ENCODE results near the gene PITPNM3.
"Not testable (repeated sequence)": the region's sequence is repeated elsewhere in the genome, so short reads cannot be mapped to it uniquely, and the experiment has no call there.

PITPNM3 gene

DNA sequence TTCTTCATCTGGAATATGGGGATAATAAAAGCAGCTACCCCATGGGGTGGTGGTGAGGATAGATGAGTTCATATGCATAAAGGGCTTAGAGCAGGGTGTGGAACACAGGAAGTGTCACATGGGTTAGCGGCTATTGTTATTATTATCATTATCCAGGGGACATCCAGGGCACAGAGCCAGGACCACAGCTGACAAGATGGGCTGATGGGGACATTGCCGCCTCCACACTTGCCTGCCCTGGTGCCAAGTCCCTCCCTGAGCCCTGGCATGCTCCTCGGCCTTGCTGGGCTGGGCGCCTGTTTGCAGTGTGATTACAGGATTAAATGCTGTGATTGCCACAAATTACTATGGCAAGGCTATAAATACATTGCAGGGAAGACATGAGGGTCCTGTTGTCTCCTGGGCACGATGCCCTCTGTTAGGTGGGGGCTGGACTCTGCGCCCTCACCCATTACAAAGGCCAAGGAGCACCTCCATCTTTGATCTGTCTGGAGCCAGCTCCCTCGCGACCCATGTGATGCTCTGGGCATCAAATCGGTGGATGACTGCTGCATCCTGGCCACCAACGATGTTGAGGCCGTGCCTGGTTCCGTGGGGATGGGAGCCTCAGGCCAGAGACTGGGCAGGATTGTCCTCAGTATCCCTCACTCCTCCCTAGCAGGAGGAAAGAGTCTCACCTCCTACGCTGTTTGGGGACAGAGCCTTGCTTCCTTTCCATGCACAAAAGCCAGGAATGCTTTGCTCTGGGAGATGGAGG lies 68.9 kb downstream of the PITPNM3 start:
- Histone ChIP-seq H2AFZ (no peak overlapping the region), H3K27me3 (ENCODE audit: control insufficient read depth, insufficient read depth, low read length) (no peaks in the 10 kb centered on the region), H3K36me3 (ENCODE audit: control insufficient read depth, insufficient read depth, low read length) (no peaks in the 10 kb centered on the region), H3K4me3 (ENCODE audit: low read depth, low read length) (no peak overlapping the region), H3K27ac (no peak overlapping the region), H3K79me2 (no peaks in the 10 kb centered on the region), H3K9ac (no peak overlapping the region), H3K9me3 (ENCODE audit: control insufficient read depth, low read length) (no peaks in the 10 kb centered on the region), H3K4me2 (ENCODE audit: low read length) (no peak overlapping the region), H3K4me1 (no peaks in the 10 kb centered on the region)
- no peak for TF ChIP-seq CTCF (IDR thresholded peaks at IDR 0.05)

DNA sequence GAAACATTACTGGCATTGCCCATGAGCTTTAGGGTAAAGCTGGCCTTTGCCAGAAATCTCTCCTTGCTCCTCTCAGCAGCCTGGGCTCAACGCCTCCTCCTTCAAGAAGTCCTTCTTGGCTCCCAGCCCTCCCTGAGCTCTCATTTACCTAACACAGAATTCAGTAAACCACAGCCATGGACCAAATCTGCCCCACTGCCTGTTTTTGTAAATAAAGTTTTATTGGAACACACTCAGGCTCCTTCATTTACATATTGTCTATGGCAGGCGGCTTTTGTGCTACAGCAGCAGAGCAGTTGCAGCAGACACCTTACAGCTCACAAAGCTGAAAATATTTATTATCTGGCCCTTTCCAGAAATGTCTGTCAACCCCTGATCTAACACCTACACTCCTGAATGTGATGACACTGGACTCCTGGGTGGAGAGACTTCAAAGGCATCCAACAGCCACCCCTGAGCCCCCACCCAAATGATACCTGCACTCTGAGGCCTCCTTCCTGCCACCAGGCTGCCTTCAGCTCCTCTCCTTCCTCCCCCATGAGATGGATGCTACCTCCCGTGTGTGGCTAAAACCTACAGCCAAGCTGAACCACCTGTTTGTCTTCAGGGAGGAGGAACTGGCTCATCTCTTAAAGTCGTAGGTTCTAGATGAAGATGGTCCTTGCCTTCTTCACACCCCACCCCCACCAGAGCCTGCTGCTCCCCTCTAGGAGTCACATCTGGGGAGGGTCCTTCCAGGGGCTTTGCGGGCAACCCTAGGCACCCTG lies 70.5 kb downstream of the PITPNM3 start:
- H3K4me1 ChIP-seq: no peaks in the 10 kb centered on the region
- H3K9me3 ChIP-seq (ENCODE audit: control insufficient read depth, low read length): no peaks in the 10 kb centered on the region
- H3K27me3 ChIP-seq (ENCODE audit: control insufficient read depth, insufficient read depth, low read length): no peaks in the 10 kb centered on the region
- H3K27ac ChIP-seq: no peak overlapping the region
- no peak overlapping the region for H3K4me3 ChIP-seq (ENCODE audit: low read depth, low read length)
- no peak overlapping the region for H3K4me2 ChIP-seq (ENCODE audit: low read length)
- no peaks in the 10 kb centered on the region for H3K79me2 ChIP-seq
- no peak overlapping the region for H2AFZ ChIP-seq
- H3K9ac ChIP-seq: no peak overlapping the region
- H3K36me3 ChIP-seq (ENCODE audit: control insufficient read depth, insufficient read depth, low read length): no peaks in the 10 kb centered on the region
- TF ChIP-seq CTCF (IDR thresholded peaks at IDR 0.05): no peak

DNA sequence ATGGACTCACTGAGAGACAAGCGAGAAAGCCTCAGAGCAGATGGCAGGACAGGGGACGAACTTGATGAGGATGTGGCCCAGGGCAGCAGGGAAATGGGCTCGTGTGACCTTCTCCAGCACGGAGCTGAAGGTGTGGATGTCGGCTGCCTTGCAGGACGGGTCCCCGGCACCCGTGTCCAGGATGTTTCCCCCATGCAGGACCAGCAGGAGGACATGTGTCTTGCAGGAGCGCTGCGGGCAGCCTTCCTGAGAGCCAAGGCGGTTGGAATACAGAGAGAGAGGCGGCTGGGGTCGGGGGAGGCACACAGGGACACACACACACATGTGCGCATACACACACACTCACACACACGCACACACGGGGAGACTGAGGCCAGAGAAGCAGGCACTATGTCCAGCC lies 72.8 kb downstream of the PITPNM3 start:
- Histone ChIP-seq H3K9ac (no peak overlapping the region), H3K27me3 (ENCODE audit: control insufficient read depth, insufficient read depth, low read length) (no peaks in the 10 kb centered on the region), H3K4me1 (no peaks in the 10 kb centered on the region), H3K27ac (no peak overlapping the region), H2AFZ (no peak overlapping the region), H3K4me3 (ENCODE audit: low read depth, low read length) (no peak overlapping the region), H3K4me2 (ENCODE audit: low read length) (no peak overlapping the region), H3K36me3 (ENCODE audit: control insufficient read depth, insufficient read depth, low read length) (no peaks in the 10 kb centered on the region), H3K9me3 (ENCODE audit: control insufficient read depth, low read length) (no peaks in the 10 kb centered on the region), H3K79me2 (no peaks in the 10 kb centered on the region)
- no peak for TF ChIP-seq CTCF (IDR thresholded peaks at IDR 0.05)

DNA sequence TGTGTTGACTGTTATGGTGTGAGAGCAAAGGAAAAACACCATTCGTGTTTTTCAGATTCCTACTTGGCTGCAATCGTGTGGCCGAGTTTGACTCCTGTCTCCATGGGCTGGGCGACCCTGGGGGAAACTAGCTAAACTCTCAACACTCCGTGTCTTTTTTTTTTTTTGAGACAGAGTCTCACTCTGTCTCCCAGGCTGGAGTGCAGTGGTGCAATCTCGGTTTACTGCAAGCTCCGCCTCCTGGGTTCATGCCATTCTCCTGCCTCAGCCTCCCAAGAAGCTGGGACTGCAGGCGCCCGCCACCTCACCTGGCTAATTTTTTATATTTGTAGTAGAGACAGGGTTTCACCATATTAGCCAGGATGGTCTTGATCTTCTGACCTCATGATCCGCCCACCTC lies 73.6 kb downstream of the PITPNM3 start:
- not testable (repeated sequence) for H3K4me2 ChIP-seq (ENCODE audit: low read length); H3K27me3 ChIP-seq (ENCODE audit: control insufficient read depth, insufficient read depth, low read length); H3K4me1 ChIP-seq; H3K9me3 ChIP-seq (ENCODE audit: control insufficient read depth, low read length); H3K4me3 ChIP-seq (ENCODE audit: low read depth, low read length); H2AFZ ChIP-seq; H3K9ac ChIP-seq; H3K27ac ChIP-seq; H3K79me2 ChIP-seq; H3K36me3 ChIP-seq (ENCODE audit: control insufficient read depth, insufficient read depth, low read length)

DNA sequence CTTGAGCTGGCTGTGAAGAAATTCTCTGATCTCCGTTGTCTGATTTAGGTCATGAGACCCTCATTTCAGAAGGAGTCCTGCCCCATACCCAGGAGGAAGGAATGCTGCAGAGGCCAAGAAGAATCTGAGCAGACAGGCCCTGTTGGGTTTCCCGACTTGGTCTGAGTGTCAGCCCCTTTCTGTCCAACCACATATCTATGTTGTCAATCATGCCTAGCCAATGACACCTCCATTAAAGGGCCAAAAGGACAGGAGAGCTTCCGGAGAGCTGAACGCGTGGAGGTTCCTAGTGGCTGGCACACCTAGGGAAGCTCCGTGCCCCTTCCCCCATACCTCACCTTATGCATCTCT lies 74.3 kb downstream of the PITPNM3 start:
- Histone ChIP-seq H3K4me2 (ENCODE audit: low read length) (no peak overlapping the region), H3K9me3 (ENCODE audit: control insufficient read depth, low read length) (no peaks in the 10 kb centered on the region)
- TF ChIP-seq CTCF (IDR thresholded peaks at IDR 0.05): no peak

More for the DNA sequence above, 74.3 kb downstream of the PITPNM3 start:
- no peaks in the 10 kb centered on the region for H3K27me3 ChIP-seq (ENCODE audit: control insufficient read depth, insufficient read depth, low read length)
- H2AFZ ChIP-seq: no peak overlapping the region
- no peak overlapping the region for H3K27ac ChIP-seq
- no peaks in the 10 kb centered on the region for H3K4me1 ChIP-seq
- H3K36me3 ChIP-seq (ENCODE audit: control insufficient read depth, insufficient read depth, low read length): no peaks in the 10 kb centered on the region
- no peak overlapping the region for H3K4me3 ChIP-seq (ENCODE audit: low read depth, low read length)
- H3K9ac ChIP-seq: no peak overlapping the region
- H3K79me2 ChIP-seq: no peaks in the 10 kb centered on the region
